GM21367 (cell line): Measurements from ENCODE around the gene ATP6V0E2.
A peak's percentile ranks its signal among the peaks of the same experiment; 100 is the strongest.

Source experiments
- ATAC-seq: cut with Tn5 transposase; IDR thresholded peaks from one replicate; pipeline ENCODE4 v1.9.1; 2021; ENCODE audit not compliant: unreplicated experiment

ATP6V0E2 gene

DNA sequence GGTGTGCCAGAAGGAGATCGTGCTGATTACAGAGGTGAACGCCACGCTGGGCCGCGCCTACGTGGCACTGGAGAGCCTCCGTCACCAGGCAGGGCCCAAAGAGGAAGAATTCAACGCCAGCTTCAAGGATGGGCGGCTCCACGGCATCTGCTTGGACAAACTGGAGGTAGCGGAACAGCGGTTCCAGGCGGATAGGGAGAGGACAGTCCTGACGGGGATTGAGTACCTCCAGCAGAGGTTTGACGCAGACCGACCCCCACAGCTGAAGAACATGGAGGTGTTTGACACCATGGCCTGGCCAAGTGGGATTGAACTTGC lies 12.1 kb upstream of the ATP6V0E2 start:
- ATAC-seq, result no peak

DNA sequence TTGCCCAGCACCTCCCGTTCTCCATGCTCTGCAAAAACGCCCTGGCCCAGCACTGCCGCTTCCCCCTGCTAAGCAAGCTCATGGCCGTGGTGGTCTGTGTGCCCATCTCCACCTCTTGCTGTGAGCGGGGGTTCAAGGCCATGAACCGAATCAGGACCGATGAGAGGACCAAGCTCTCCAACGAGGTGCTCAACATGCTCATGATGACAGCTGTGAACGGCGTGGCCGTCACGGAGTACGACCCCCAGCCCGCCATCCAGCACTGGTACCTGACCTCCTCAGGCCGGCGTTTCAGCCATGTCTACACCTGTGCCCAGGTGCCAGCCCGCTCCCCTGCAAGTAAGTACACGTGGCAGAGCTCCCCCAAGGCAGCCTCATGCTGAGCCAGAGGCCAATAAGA lies 11.6 kb upstream of the ATP6V0E2 start:
- ATAC-seq, result no peak

DNA sequence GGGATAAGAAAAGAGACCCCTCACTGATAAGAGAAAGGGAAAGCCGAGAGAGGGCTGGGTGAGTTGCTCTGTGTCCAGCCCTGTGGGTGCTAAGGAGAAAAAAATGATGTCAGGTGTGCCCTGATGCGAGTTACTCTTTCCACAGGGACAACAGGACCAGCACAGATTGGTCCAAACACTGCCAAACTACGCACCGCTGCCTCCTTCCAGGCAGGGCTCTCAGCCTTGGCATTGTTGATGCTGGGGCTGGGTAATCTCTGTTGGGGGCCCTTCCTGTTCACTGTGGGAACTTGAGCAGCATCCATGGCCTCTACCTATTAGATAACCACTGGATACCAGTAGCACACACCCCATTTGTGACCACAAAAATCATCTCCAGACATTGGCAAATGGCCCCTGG lies 10.3 kb upstream of the ATP6V0E2 start:
- no peak for ATAC-seq

DNA sequence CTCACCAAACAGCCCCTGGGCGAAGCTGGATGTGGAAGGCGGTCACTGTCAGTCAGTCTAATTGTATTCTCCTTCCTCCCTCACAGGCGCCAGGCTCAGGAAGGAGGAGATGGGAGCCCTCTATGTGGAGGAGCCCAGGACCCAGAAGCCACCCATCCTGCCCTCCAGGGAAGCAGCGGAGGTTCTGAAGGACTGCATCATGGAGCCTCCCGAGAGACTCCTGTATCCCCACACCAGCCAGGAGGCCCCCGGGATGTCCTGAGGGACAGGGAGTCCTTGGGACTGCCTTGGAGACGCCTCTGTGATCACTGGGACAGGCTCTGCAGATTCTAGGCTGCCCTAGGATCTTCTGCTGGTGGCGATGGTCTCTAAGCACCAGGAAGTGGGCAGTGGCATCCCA lies 9.7 kb upstream of the ATP6V0E2 start:
- no peak for ATAC-seq

DNA sequence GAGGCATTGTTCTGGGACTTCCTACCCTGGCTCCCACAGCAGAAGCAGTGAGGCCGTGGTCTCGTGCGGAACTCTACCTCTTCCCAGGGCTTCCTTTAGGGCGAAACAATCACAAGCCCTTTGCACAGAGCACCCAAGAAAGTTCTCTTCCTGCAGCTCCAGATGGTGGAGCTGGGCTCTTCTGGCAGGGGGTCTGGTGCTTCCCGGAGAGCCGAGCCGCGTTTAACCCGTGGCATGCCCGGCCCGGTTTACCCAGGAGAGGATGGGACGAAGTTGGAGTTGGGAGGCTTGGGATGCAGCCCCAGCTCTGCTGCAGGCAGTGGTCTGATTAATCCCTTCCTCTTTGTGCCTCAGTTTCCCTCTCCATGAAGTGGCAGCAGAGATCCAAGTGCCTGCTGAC lies 9.0 kb upstream of the ATP6V0E2 start:
- no peak for ATAC-seq

DNA sequence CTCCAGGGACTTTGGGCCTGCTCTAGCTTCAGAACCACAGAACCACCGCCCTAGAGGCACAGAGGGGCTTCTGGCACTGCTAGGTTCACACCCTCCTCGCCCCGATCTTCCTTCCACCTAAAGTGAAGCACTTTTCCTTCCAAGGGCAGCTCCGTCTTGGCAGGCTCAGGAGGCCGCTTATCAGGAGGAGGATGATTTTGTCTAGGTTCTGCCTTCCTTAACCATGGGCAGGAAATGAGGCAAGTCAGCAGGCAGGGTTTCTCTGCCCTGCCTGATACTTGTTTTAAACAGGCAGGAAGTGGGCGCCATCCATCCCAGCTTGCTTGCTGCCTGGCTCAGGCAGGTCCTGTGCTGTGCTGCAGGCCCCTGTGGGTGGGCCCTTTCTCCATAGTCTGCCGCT lies 8.3 kb upstream of the ATP6V0E2 start:
- peak; percentile 48 for ATAC-seq

DNA sequence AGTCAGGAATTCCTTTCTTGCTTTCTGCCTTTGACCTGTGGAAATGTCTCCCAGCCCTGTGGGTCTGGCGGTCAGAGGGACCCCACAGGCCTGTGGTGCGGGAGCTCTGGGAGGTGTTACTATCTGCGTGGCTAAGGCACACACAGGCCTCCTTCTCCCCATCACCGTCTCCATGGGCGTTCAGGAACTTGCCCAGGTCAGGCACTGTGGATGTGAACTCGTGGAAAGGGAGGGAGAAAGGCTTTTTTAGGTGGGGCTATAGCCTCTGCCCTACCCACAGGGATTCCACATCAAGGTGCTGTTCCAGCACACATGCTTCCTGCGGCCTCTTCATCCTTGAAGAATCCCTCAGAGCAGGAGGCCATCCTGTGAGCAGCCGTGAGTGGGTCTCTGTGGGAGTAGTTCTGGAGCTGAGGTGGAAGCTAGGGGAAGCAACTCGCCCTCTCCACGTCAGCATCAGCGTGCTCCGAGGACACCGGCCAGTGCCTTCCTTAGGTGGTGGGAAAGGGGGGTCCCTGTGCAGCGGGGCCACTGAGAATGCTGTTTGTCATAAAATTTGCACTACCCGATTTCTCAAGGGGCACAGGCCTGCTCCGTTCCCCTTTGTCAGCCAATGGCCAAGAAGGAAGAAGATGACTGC lies 7.5 kb upstream of the ATP6V0E2 start:
- ATAC-seq, result no peak

DNA sequence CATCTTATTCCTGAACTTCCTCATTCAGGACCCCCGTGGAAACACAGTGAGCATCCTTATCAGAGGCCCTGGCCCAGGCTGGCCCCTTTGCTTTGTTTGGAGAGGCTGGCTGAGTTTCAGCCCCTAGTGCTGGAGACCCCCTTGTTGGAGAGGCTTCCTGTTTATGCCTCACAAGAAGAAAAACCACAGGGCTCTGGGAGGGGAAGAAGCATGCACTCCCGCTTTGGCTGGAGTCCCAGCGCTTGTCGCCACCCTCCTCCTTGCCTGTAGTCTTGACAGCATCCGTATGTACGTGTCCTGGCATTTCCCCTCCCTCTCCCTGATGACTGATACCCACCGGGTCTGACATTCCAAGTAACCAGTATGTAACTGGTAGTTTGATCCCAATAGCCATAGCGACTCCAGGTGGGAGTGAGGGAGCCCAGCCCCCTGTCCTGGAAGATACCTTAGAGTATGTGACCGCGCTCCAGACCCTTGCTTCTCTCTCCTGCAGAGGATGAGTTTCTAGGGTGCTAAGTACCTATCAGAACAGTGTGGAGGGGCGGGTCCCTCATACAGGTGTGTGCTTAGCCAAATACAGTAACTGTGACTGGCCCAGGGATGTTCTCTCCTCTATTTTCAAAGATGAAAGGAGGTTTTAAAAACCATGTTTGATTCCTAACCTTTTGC lies 6.9 kb upstream of the ATP6V0E2 start:
- ATAC-seq, result no peak

DNA sequence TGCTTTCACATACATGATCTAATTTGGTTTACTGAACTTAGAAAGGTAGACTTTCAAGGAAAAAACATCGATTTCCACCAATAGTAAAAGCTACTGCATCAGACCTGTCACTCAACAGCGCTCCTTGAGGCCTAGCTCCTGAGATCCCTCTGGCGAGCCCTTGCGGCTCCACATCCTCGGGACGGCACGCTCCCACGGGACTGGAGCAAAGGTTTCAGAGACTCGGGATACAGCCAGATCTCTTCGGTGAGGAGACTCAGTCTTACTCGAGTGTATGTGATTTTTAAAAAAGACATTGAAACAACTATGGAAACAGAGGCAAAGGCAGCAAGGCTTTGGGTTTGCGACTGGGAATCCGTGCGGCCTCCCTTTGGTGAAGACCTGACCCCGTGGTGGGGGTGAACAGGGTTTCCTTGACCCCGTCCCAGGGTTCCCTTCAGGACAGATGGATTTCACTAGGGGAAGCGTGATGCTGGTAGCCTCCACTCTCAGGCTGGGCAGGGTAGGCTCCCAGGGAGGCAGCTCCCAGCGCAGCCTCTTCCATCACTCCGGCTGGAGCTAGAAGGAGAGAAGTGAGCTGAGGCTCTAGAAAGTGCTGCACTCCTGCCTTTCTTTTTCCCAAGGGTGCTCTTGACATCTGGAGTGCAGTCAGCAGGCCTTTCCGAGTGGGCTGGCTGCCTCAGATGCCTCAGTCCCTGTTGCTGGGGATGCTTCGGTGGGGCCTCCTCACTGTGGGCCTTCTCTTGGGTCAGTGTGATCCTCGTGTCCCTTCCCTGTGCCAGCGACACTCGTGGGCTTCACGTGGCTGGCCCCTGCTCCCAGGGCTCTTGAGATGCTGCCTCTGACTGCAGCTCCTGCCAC lies 5.8 kb upstream of the ATP6V0E2 start:
- ATAC-seq, result no peak

DNA sequence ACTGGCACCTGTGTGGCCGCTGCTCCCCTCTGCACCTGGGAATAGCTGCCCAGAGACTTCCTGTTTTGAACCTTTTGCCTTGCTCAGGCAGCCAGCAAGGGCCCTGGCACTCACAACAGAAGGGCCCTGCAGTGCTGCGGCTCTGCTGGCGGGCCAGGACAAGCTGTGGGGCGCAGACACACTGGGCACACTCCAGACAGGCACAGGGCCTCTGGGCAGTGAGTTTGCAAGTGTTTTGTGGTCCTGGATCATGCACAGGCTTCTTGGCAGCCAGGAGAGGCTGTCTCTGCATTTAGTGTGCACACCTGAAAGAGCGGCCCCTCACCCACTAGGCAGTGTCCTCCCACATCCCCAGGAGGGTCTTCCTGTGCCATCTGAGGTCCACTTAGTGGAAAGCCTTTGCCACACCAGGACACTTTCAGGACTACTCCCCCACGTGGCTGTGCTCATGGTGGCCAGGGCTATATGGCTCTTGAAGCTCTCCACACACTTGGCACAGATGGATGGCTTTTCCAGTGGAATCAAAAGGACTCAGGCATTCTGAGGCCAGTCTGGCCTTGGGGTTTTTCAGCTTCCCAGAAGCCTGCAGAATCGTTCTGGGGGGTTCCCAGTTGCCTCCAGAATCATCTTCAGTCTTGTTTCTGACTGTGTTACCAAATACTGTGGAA lies 5.0 kb upstream of the ATP6V0E2 start:
- no peak for ATAC-seq

DNA sequence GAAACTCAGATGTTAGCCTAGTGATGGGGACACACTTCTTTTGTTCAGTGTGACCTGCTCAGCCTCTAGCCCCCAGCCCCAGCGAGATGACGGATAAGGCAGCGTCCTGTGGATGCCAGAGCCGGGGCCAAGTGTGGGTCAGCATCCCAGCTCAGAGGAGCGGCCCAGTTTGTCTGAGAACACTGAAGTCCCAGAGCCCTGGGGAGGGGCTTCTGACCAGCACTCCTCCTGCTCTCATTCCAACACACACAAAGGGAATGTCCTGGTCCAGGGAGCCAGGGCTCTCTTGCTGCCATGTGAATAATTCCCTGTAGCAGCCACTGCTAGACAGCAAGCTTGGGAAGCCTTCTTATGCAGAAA lies 4.5 kb upstream of the ATP6V0E2 start:
- no peak for ATAC-seq

DNA sequence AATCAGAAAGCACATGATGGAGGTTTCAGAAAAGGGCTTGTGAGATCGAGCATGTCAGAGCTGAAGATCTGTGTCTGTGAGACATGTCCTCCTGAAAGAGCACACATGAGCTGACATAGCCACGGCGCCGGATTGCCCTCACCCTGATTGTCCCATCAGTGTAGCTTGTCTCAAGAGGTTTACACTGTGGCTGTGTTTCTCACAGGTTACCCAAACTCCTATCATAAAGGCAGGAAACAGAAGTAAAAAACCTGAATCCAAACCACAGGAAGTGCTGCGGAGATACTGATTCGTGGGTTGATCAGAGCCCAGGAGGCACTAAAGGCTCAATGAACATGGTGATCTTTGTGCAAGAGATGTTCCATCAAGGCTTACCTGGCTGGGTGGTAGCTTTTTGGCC lies 3.9 kb upstream of the ATP6V0E2 start:
- no peak for ATAC-seq

DNA sequence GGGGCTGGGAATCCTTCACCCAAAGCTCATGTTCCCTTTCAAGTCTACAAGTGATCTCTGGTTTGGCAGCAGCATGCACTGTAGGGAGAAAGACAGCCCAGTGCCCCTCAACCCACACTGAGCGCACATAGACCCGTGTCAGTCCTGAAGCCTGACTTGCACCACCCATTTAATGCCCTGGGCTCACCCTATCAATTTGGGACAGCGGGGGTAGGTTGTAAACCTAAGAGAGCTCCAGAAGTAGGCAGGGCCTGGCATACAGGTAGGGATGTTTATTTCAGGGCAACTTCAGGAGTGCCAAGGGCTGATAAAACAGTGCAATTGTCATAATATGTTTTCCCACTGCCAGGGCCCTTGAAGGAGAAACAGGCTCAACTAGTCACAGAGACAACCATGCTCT lies 3.5 kb upstream of the ATP6V0E2 start:
- ATAC-seq, result no peak

DNA sequence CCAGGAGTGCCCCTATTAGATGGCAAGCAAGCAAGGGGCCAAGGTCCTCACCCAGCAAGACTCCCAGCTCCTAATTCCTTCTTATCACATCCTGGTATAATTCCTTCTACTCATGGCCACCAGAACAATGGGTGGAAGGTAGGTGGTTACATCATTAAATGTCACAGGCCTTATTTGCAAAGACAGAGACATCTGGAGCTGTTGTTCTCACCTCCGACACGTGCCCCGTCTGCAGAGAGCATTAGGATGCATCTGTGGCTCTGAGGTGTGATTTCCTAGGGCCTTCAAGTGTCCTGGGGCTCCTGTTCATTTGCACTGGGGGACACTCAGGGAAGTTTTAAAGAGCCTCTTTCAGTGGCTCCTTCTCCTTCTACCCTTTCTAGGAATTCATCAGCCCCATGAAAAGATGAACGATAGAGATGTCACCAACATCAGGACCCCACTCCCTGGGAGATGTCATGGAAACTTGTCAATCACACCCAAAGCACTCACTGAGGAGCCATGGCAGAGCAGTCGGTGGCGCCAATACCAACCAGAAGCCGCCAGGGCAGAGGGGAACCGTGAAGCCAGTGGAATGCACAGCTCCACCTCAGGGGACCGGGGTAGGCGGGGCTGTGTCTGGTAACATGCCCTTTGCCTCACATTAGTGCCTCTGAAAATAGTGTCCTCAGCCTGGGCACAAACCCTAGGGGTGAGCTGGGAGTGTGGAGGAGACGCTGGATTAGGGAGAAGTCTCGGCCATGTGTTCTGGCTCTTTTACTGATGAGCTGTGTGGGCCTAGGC lies 2.9 kb upstream of the ATP6V0E2 start:
- ATAC-seq, result no peak

DNA sequence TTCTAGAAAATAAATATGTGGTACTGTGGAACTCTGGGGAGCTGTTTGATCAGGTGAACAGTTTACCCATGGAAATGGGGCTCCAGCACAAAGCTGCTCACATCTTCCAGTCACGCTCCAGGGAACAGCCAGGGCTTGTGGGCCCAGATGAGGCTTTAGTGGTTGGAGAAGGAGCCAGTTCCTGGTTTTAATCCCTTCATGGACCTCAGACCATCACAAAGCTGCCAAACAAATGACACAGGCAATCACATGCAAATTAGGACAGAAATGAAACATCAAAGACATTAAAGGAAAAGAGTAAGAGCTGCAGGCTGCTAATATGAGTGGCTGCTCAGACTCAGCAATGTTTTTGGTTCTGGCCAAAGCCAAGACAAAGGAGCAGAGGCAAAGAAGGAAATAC lies 2.2 kb upstream of the ATP6V0E2 start:
- no peak for ATAC-seq

DNA sequence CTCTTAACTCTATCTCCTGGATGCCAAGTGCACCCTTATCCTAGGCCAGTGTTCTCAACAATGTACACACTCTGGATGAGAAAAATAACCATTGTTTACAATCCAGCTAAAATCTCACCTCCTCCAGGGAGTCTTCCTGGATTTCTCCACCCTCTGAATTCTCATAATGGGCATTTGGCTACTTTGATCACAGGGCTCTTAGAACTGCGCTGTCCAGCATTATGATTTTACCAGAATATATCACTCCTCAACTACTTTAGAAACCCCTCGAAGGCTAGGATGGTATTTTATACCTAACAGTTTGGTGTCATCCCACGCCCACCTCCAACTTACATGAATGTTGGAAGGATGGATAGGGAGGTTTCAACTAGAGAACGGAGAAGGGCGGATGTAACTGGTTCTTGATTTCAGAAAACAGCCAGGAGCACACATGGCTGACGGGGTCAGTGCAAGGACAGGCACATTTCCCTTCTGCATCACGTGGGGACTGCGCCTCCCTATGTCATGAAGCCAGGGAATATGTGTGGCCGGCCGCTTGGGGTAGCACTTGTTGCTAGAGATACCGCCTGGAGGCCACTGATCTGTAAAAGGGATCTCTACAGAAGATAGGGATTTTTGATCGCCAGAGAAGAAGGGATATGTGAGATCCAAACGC lies 1.2 kb upstream of the ATP6V0E2 start:
- peak; percentile 26 for ATAC-seq

DNA sequence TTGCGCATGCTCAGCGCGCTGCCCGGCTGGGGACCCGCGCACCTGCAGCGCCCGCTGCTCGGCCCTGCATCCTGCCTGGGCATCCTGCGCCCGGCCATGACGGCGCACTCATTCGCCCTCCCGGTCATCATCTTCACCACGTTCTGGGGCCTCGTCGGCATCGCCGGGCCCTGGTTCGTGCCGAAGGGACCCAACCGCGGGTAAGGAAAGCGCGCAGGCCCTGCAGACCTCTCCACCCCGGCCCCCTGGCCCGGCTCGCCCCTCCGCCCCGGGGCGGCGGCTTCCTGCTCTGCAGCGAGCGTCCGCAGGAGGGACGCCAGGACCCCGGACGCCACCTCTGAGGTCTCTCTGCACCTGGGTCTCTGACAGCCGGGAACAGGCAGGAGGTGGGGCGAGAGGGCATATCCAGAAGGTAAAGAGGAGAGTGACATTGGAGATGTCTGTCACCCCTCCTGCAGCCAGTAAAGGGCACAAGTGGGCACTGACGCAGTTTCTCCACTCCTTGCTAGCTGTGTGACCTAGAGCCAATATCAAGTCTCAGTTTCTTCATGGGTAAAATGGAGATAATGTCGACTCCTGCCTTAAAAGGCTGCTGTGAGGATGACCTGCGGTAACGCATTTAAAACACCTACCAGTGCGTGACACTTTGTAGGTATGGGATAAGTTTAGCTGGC lies 338 bp downstream of the ATP6V0E2 start:
- peak; percentile 28 for ATAC-seq

DNA sequence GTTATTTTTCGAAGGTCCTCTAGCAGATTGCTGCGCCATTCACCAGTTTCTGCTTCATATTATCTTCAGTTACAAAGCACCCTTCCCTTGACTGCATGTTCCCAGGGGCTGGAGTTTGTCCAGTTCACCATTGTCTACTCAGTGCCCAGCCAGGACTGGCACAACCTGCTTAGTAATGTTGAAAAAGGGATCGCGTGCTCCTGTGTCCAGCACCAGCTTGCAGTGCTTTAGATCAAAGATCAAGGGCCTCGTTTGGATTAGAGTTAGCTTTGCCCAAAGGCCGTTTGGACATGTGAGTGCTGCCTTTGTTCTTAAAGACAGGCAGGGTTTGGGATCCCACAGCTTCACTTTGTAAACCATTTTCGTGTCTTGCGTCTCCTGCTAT lies 867 bp downstream of the ATP6V0E2 start:
- no peak for ATAC-seq

DNA sequence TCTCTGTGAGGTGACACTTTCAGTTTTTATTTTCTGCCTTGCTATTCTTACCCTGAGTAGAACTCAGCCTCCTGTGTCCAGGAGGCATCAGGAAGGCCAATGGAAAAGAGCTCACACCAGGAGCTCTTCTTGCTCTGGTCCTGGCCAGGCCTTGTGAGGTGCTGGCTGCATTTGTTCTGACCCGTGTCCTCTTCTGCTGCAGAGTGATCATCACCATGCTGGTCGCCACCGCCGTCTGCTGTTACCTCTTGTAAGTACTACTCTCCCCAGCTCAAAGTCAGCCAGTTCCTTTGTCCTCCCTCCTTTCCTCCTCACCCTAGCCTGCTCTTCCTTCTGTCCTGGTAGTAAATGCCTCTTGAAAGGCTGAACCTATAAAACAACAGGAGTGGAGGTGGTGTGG lies 1.6 kb downstream of the ATP6V0E2 start:
- no peak for ATAC-seq

DNA sequence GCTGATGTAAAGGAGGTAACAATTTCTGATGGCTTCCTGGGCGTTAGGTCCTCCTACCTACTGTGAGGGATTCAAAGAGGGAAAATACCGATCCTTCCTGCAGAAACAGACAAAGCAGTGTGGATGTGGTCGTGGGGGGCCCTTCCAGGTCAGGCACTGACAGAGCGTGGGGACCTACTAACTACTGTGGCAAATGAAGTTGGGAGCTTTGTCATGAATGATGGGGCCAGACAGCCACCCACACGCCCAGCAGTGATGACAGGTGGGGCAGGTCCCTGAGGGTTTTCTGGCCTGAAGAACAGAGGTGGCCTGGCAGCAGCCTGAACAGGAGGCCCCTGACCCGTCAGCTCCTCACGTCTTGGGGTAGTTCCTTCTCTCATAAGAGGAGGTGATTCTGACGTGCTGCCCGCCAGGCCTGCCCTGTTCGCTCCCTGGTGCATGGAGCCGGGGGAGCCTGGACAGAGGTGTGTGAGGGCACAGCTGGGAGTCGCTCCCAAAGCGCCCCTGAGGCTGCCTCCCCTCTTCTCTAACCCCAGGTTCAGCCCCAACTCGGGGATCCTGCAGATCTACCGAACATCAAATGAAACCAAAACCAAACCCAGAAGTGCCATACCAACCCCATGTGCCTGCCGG lies 4.2 kb downstream of the ATP6V0E2 start:
- ATAC-seq, result no peak
